ENCODE measurements around the gene KIF17. TPM values are rescaled to one million over a fixed set of nuclear protein-coding genes. Genes with fewer than 3 reads are reported as not detected.

KIF17 gene
- total RNA-seq, 4 donors from 2014 or later: 2.0 to 12.4 (median 4.1) TPM

DNA sequence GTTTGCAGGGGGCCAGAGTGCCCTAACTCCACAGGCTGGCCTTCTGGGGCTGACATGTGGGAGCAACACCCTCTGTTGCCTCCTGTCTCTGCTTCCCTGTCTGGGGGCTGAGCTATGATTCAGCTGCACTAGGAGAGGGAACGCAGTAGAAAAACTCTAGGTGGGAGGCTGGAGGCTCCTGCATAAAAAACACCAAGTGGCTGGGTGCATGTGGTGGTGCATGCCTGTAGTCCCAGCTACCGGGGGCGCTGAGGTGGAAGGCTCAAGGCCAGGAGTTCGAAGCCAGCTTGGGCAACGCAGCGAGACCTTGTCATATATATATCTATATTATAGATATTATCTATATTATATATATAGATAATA, 5.6 kb downstream of the KIF17 start:
- TF ChIP-seq, protein P1, sequence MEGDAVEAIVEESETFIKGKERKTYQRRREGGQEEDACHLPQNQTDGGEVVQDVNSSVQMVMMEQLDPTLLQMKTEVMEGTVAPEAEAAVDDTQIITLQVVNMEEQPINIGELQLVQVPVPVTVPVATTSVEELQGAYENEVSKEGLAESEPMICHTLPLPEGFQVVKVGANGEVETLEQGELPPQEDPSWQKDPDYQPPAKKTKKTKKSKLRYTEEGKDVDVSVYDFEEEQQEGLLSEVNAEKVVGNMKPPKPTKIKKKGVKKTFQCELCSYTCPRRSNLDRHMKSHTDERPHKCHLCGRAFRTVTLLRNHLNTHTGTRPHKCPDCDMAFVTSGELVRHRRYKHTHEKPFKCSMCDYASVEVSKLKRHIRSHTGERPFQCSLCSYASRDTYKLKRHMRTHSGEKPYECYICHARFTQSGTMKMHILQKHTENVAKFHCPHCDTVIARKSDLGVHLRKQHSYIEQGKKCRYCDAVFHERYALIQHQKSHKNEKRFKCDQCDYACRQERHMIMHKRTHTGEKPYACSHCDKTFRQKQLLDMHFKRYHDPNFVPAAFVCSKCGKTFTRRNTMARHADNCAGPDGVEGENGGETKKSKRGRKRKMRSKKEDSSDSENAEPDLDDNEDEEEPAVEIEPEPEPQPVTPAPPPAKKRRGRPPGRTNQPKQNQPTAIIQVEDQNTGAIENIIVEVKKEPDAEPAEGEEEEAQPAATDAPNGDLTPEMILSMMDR (IDR thresholded peaks at IDR 0.05; ENCODE audit: low read depth): no peak

DNA sequence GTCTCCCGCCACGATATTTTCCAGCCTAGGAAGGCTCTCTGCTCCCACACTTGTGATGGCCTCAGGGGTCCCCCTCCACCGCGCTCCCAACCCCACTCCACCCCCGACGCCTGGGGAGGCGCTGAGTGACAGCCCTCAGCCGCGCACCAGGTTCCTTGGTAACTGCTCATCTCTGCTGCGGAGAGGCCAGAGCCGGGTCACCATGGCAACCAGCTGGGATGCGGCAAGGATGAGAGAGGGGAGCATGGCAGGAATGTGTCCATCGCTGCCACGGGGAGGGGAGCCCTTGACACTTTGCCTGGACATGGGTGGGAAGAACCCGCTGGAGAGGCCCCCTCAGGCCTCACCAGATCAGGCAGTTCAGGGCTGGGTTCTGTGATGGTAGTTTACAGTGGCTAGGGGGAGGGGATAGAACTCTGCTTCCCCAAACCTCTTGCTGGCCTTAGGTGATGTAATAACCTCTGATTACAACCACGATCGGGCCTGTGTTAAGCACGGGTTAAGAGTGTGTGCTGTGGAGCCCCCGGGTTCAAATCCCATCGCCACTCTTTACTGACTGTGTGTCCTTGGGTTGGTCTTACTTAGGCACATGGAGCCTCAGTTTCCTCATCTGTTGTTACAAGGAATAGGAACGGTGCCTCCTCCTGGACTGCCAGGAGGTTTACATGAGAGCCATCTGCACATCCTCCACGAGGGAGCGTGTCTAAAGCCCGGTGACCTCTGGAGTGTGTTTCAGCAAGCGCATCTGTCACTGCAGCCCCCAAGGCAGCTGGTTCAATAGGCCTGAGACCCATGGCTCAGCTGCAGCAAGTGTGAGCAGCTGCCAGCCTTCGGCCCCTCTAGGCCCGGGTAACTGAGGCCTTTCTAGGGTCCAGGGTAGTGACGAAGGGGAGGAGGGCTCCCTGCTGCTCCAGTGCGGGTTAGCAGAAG, 6.3 kb downstream of the KIF17 start:
- TF ChIP-seq, protein P1 (IDR thresholded peaks at IDR 0.05; ENCODE audit: low read depth): no peak

DNA sequence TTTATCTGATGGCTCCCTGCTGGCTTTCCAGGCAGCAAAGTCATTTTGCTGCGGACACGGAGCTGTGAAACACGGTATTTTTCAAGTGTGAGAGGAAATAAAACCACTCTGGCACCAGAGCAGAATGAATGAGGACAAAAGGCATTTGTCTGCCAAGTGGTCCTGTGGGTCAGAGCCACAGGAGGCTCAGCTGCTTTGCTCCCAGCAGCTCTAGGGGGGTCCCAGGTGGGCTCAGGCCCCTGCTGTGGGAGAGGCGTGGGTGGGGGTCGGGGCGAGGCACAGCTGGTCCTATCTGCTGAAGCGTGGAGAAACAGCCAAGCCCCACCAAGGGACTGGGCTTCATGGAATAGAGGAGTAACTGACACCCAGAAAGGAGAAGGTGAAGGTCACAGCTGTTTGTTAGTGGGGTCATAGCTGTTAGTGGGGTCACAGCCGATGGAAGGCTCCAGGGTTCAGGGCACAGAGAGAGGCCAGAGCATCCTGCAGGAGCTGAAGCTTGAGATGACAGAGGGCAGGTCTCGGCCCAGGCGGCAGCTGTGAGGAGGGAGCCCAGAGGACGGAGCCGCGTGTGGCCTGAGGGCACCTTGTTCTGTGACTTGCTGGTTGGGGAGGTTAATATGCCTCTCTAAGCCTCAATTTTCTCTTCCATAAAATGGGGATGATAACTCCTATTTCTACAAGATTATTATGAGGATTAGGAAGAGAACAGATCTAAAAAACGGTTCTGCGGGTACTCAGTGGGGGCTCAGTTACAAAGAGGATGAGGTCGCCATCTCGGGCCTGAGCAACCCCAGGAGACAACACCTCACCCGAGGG, 7.1 kb downstream of the KIF17 start:
- TF ChIP-seq, protein P1 (IDR thresholded peaks at IDR 0.05; ENCODE audit: low read depth): no peak

DNA sequence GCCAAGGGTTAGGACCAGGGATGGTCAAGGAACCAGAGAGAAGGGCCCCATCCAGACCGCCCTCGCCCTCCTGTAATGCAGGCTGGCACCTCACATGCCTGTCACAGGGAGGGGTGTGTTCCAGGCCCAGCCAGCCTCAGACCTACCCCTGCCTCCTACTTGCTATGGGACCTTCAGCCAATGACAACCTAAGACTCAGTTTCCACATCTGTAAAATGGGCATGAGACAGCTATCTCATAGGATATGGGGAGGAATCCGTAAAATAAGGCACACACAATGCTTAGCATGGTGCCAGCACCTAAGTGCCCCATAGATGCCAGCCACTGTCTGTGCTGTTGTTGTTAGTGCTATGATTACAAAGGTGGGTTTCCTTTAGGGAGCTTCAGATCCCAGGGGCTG, 7.9 kb downstream of the KIF17 start:
- TF ChIP-seq, protein P1 (IDR thresholded peaks at IDR 0.05; ENCODE audit: low read depth): no peak

DNA sequence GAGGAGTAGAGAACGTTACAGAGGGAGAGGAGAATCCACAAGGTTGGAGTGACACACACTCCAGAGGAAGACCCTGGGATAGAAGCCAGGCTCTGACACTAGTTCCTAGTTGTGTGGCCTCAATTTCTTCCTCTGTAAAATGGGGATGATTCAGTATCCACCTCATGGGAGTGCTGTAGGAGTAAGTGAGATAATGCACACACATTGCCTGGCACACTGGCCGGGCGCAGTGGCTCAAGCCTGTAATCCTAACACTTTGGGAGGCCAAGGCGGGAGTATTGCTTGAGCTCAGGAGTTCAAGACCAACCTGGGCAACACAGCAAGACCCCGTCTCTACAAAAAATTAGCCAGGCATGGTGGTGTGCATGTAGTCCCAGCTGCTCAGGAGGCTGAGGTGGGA, 8.9 kb downstream of the KIF17 start:
- TF ChIP-seq, protein P1 (IDR thresholded peaks at IDR 0.05; ENCODE audit: low read depth): no peak

DNA sequence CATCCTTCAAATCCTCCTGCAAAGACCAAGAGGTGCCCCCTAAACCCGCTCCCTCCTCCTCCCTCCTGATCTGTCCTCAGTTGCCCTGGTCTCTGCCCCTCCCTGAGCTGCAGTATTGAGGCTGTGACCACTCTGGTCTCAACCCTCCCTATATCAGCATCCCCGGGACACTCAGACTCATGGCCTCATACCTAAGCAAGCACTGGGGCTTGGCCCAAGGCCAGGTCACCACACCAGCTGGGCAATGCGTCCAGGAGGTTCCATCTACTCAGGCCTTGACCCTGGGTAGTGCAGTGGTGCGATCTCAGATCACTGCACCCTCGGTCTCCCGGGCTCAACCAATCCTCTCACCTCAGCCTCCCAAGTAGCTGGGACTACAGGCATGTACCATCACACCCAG, 9.8 kb downstream of the KIF17 start:
- TF ChIP-seq, protein P1 (IDR thresholded peaks at IDR 0.05; ENCODE audit: low read depth): no peak

DNA sequence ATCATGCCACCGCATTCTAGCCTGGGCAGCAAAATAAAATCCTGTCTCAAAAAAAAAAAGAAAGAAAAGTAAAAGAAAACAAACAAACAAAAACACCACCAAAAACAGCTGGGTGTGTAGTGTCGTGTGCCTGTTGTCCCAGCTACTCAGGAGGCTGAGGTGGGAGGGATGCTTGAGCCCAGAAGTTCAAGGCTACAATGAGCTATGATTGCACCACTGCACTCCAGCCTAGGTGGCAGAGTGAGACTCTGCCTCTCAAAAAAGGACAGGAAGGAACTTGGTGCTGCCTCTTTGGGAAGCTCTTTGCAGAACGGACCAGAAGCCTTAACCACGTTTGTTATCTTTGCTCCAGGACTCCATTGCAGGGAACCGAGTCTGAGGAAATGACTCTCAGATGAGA, 11.0 kb downstream of the KIF17 start:
- TF ChIP-seq, protein P1 (IDR thresholded peaks at IDR 0.05; ENCODE audit: low read depth): no peak
